ENCODE data around the gene PSAT1. TPM values are rescaled to one million over a fixed set of nuclear protein-coding genes. Genes with fewer than 3 reads are reported as not detected.

PSAT1 gene
- total RNA-seq = 10 to 100 TPM; 71.9 to 78.9 TPM

- DNase-seq (peak; percentile 92), ATAC-seq (ENCODE audit: low read depth) (peak; percentile 98)
- POLR2A ChIA-PET = interaction anchor here (0.6 to 2.8 kb wide), 30 partner anchors 8 to 319 kb away, joined by 3 to 24 read pairs (median 4); partner anchors contain the start of genes CEP78 and GNAQ
- Mint-ChIP-seq H3K4me1 (peaks cover 46% of the 10 kb centered on the region), H3K9me3 (no peaks in the 10 kb centered on the region), H3K27ac (peak within 1 kb of the TSS; percentile 98), H3K27me3 (no peaks in the 10 kb centered on the region), H3K36me3 (peaks cover 20% of the 10 kb centered on the region), H3K4me3 (peak within 1 kb of the TSS; percentile 96)
These were observed at the start of gene PSAT1 for GRCh38 chr9:78296893-78297671. Gene PSAT1 (plus strand): TSS chr9:78297125. CDS start chr9:78297211, 86 bp downstream.

GRCh38 chr9:78248635-78249034, 48.3 kb upstream of the PSAT1 start:
- Mint-ChIP-seq H3K4me1 (peaks cover 20% of the 10 kb centered on the region), H3K4me3 (no peak overlapping the region), H3K27me3 (no peaks in the 10 kb centered on the region), H3K9me3 (no peaks in the 10 kb centered on the region), H3K27ac (no peak overlapping the region), H3K36me3 (peaks cover 41% of the 10 kb centered on the region)
- POLR2A ChIA-PET = no interaction called here
- no peak for DNase-seq
- no peak for ATAC-seq (ENCODE audit: low read depth)

GRCh38 chr9:78249542-78249941, 47.4 kb upstream of the PSAT1 start:
- Mint-ChIP-seq H3K4me3 (no peak overlapping the region), H3K27ac (no peak overlapping the region), H3K9me3 (no peaks in the 10 kb centered on the region), H3K36me3 (peaks cover 42% of the 10 kb centered on the region), H3K4me1 (peaks cover 20% of the 10 kb centered on the region), H3K27me3 (no peaks in the 10 kb centered on the region)
- POLR2A ChIA-PET = no interaction called here
- DNase-seq (no peak), ATAC-seq (ENCODE audit: low read depth) (no peak)

- Mint-ChIP-seq H3K27me3 (no peaks in the 10 kb centered on the region), H3K4me3 (no peak overlapping the region), H3K4me1 (peaks cover 16% of the 10 kb centered on the region), H3K9me3 (no peaks in the 10 kb centered on the region), H3K27ac (no peak overlapping the region), H3K36me3 (peaks cover 30% of the 10 kb centered on the region)
- no peak for DNase-seq
- no peak for ATAC-seq (ENCODE audit: low read depth)
- POLR2A ChIA-PET = no interaction called here
These were observed 44.3 kb upstream of the PSAT1 start for GRCh38 chr9:78252616-78253015.

- DNase-seq (no peak), ATAC-seq (ENCODE audit: low read depth) (no peak)
- Mint-ChIP-seq H3K36me3 (peaks cover 26% of the 10 kb centered on the region), H3K27ac (no peak overlapping the region), H3K9me3 (no peaks in the 10 kb centered on the region), H3K4me1 (peaks cover 15% of the 10 kb centered on the region), H3K4me3 (no peak overlapping the region), H3K27me3 (no peaks in the 10 kb centered on the region)
- POLR2A ChIA-PET = no interaction called here
These were observed 43.6 kb upstream of the PSAT1 start for GRCh38 chr9:78253285-78253684.

- Mint-ChIP-seq H3K27me3 (no peaks in the 10 kb centered on the region), H3K4me1 (no peaks in the 10 kb centered on the region), H3K36me3 (peaks cover 26% of the 10 kb centered on the region), H3K27ac (no peak overlapping the region), H3K4me3 (no peak overlapping the region), H3K9me3 (no peaks in the 10 kb centered on the region)
- POLR2A ChIA-PET = interaction anchor here (1.4 kb wide), 1 partner anchor 35 kb away, joined by 3 read pairs; the partner anchor contains the start of gene PSAT1
- no peak for DNase-seq
- ATAC-seq (ENCODE audit: low read depth) = no peak
These were observed 35.4 kb upstream of the PSAT1 start for GRCh38 chr9:78261403-78262001.

GRCh38 chr9:78262655-78263054, 34.3 kb upstream of the PSAT1 start:
- no peak for ATAC-seq (ENCODE audit: low read depth)
- Mint-ChIP-seq H3K27me3 (no peaks in the 10 kb centered on the region), H3K27ac (no peak overlapping the region), H3K4me1 (no peaks in the 10 kb centered on the region), H3K9me3 (no peaks in the 10 kb centered on the region), H3K4me3 (no peak overlapping the region), H3K36me3 (peaks cover 25% of the 10 kb centered on the region)
- POLR2A ChIA-PET = interaction anchor here (0.7 kb wide), 1 partner anchor 34 kb away, joined by 4 read pairs; the partner anchor contains the start of gene PSAT1
- no peak for DNase-seq

- DNase-seq (no peak), ATAC-seq (ENCODE audit: low read depth) (no peak)
- Mint-ChIP-seq H3K9me3 (no peaks in the 10 kb centered on the region), H3K27ac (no peak overlapping the region), H3K4me1 (no peaks in the 10 kb centered on the region), H3K36me3 (peaks cover 39% of the 10 kb centered on the region), H3K4me3 (no peak overlapping the region), H3K27me3 (no peaks in the 10 kb centered on the region)
- POLR2A ChIA-PET = no interaction called here
These were observed 29.0 kb upstream of the PSAT1 start for GRCh38 chr9:78267889-78268288.

- DNase-seq (no peak), ATAC-seq (ENCODE audit: low read depth) (no peak)
- POLR2A ChIA-PET = no interaction called here
- Mint-ChIP-seq H3K4me3 (no peak overlapping the region), H3K27me3 (no peaks in the 10 kb centered on the region), H3K36me3 (peaks cover 35% of the 10 kb centered on the region), H3K27ac (no peak overlapping the region), H3K9me3 (no peaks in the 10 kb centered on the region), H3K4me1 (no peaks in the 10 kb centered on the region)
These were observed 27.1 kb upstream of the PSAT1 start for GRCh38 chr9:78269784-78270183.

- no peaks in the 10 kb centered on the region for H3K27me3 Mint-ChIP-seq
- no peaks in the 10 kb centered on the region for H3K4me1 Mint-ChIP-seq
- no peak overlapping the region for H3K4me3 Mint-ChIP-seq
- no peak overlapping the region for H3K27ac Mint-ChIP-seq
- DNase-seq (no peak), ATAC-seq (ENCODE audit: low read depth) (no peak)
- POLR2A ChIA-PET = no interaction called here
- H3K36me3 Mint-ChIP-seq = peaks cover 24% of the 10 kb centered on the region
- H3K9me3 Mint-ChIP-seq = no peaks in the 10 kb centered on the region
These were observed 24.6 kb upstream of the PSAT1 start for GRCh38 chr9:78272307-78272706.

GRCh38 chr9:78273761-78274160, 23.2 kb upstream of the PSAT1 start:
- Mint-ChIP-seq H3K4me1 (peaks cover 3% of the 10 kb centered on the region), H3K27me3 (no peaks in the 10 kb centered on the region), H3K9me3 (no peaks in the 10 kb centered on the region), H3K27ac (no peak overlapping the region), H3K36me3 (peaks cover 16% of the 10 kb centered on the region), H3K4me3 (no peak overlapping the region)
- no peak for DNase-seq
- POLR2A ChIA-PET = interaction anchor here (1.4 kb wide), 1 partner anchor 23 kb away, joined by 4 read pairs; the partner anchor contains the start of gene PSAT1
- ATAC-seq (ENCODE audit: low read depth) = no peak

- H3K36me3 Mint-ChIP-seq = no peaks in the 10 kb centered on the region
- no peak overlapping the region for H3K27ac Mint-ChIP-seq
- POLR2A ChIA-PET = interaction anchor here (0.5 to 1.5 kb wide), 3 partner anchors 19 to 82 kb away, joined by 3 to 9 read pairs (median 4); partner anchors contain the start of gene PSAT1
- H3K4me3 Mint-ChIP-seq = no peak overlapping the region
- DNase-seq (no peak), ATAC-seq (ENCODE audit: low read depth) (no peak)
- no peaks in the 10 kb centered on the region for H3K27me3 Mint-ChIP-seq
- H3K4me1 Mint-ChIP-seq = peaks cover 3% of the 10 kb centered on the region
- H3K9me3 Mint-ChIP-seq = no peaks in the 10 kb centered on the region
These were observed 18.6 kb upstream of the PSAT1 start for GRCh38 chr9:78278177-78278777.

GRCh38 chr9:78278801-78279200, 18.1 kb upstream of the PSAT1 start:
- ATAC-seq (ENCODE audit: low read depth) (no peak), DNase-seq (no peak)
- Mint-ChIP-seq H3K4me3 (no peak overlapping the region), H3K27me3 (no peaks in the 10 kb centered on the region), H3K4me1 (peaks cover 3% of the 10 kb centered on the region), H3K9me3 (no peaks in the 10 kb centered on the region), H3K27ac (no peak overlapping the region), H3K36me3 (no peaks in the 10 kb centered on the region)
- POLR2A ChIA-PET = interaction anchor here (0.5 to 1.5 kb wide), 3 partner anchors 18 to 82 kb away, joined by 3 to 9 read pairs (median 4); partner anchors contain the start of gene PSAT1
